Mesenchymal stem cell (in vitro differentiated cells and primary cell): ENCODE results near the gene FIGN.

ENCODE experiments used
- DNase-seq: peaks from one replicate; pipeline ENCODE4 v3.0.0-alpha.2; 2013
- H2AFZ ChIP-seq: one replicate; pipeline ENCODE4 v1.6.1; 2013; ENCODE audit warnings: low read depth, mild to moderate bottlenecking, control low read depth, inconsistent platforms, low read length, moderate library complexity
- H2AK5ac ChIP-seq: 2 replicates; pipeline ENCODE4 v1.6.1; 2013; ENCODE audit warnings: low read length, moderate library complexity, mild to moderate bottlenecking, inconsistent platforms; ENCODE audit not compliant: severe bottlenecking
- H2BK120ac ChIP-seq: one replicate; pipeline ENCODE4 v1.6.1; 2013; ENCODE audit warnings: low read depth, mild to moderate bottlenecking, inconsistent platforms, low read length, moderate library complexity
- H2BK12ac ChIP-seq, 2 experiments: one replicate each; pipeline ENCODE4 v1.6.1; 2013; ENCODE audit warnings: inconsistent platforms in 2 of 2, low read length in 2 of 2, mild to moderate bottlenecking in 2 of 2, moderate library complexity in 2 of 2, control low read depth in 1 of 2
- H2BK15ac ChIP-seq: one replicate; pipeline ENCODE4 v1.6.1; 2013; ENCODE audit warnings: mild to moderate bottlenecking, low read depth, inconsistent platforms; ENCODE audit not compliant: poor library complexity, severe bottlenecking
- H2BK5ac ChIP-seq: 2 replicates; pipeline ENCODE4 v1.6.1; 2013; ENCODE audit warnings: low read depth, mild to moderate bottlenecking, low read length, control low read depth, inconsistent platforms; ENCODE audit not compliant: poor library complexity, severe bottlenecking
- H3K14ac ChIP-seq, 2 experiments: one replicate each; pipeline ENCODE4 v1.6.1; 2013; ENCODE audit warnings: inconsistent platforms in 2 of 2, low read length in 2 of 2, control low read depth in 1 of 2, mild to moderate bottlenecking in 1 of 2, moderate library complexity in 1 of 2
- H3K18ac ChIP-seq, 2 experiments: one replicate each; pipeline ENCODE4 v1.6.1; 2013; ENCODE audit warnings: inconsistent platforms in 2 of 2, low read length in 2 of 2, control low read depth in 1 of 2, low read depth in 1 of 2, mild to moderate bottlenecking in 1 of 2
- H3K23ac ChIP-seq, 2 experiments: one replicate each; pipeline ENCODE4 v1.6.1; 2013; ENCODE audit warnings: inconsistent platforms in 2 of 2, low read length in 2 of 2, mild to moderate bottlenecking in 2 of 2, moderate library complexity in 2 of 2, control low read depth in 1 of 2
- H3K27ac ChIP-seq: 2 replicates; pipeline ENCODE4 v1.5.1; 2013; ENCODE audit warnings: mild to moderate bottlenecking, moderate library complexity, low read length, control low read depth, inconsistent platforms; ENCODE audit not compliant: poor library complexity, severe bottlenecking
- H3K27me3 ChIP-seq, 2 experiments: 2 replicates each; pipeline versions ENCODE4 v1.6.1 to v1.7.0; 2013; ENCODE audit warnings: low read length in 2 of 2, mild to moderate bottlenecking in 2 of 2, moderate library complexity in 2 of 2, control low read depth in 1 of 2, inconsistent platforms in 1 of 2; ENCODE audit not compliant: control insufficient read depth in 1 of 2, insufficient read depth in 1 of 2
- H3K36me3 ChIP-seq, 2 experiments: 2 replicates each; pipeline versions ENCODE4 v1.6.1 to v1.7.0; 2013; ENCODE audit warnings: low read length in 2 of 2, control low read depth in 1 of 2, inconsistent platforms in 1 of 2, low read depth in 1 of 2, mild to moderate bottlenecking in 1 of 2; ENCODE audit not compliant: insufficient read depth in 2 of 2, control insufficient read depth in 1 of 2
- H3K4ac ChIP-seq, 2 experiments: one replicate each; pipeline ENCODE4 v1.6.1; 2013; ENCODE audit warnings: inconsistent platforms in 2 of 2, low read length in 2 of 2, mild to moderate bottlenecking in 2 of 2, moderate library complexity in 2 of 2, control low read depth in 1 of 2, low read depth in 1 of 2
- H3K4me1 ChIP-seq: 2 replicates; pipeline ENCODE4 v1.6.1; 2013; ENCODE audit warnings: low read depth, low read length, control low read depth; ENCODE audit not compliant: control insufficient read depth, insufficient read depth
- H3K4me2 ChIP-seq: 2 replicates; pipeline ENCODE4 v1.6.1; 2013; ENCODE audit warnings: low read length, mild to moderate bottlenecking, inconsistent platforms; ENCODE audit not compliant: poor library complexity, severe bottlenecking
- H3K4me3 ChIP-seq, 2 experiments: 2 replicates each; pipeline versions ENCODE4 v1.5.1 to v1.7.0; 2013; ENCODE audit warnings: low read length in 2 of 2, mild to moderate bottlenecking in 2 of 2, control low read depth in 1 of 2, low read depth in 1 of 2; ENCODE audit not compliant: insufficient read depth in 1 of 2
- H3K79me1 ChIP-seq: replicated peaks from 2 replicates; pipeline ENCODE4 v1.6.1; 2013; ENCODE audit warnings: mild to moderate bottlenecking, control low read depth, low read length, inconsistent platforms; ENCODE audit not compliant: poor library complexity, severe bottlenecking
- H3K9ac ChIP-seq: 2 replicates; pipeline ENCODE4 v1.7.0; 2013; ENCODE audit warnings: mild to moderate bottlenecking, low read length, moderate library complexity
- H3K9me3 ChIP-seq: 2 replicates; pipeline ENCODE4 v1.7.0; 2013; ENCODE audit warnings: mild to moderate bottlenecking, low read length; ENCODE audit not compliant: control insufficient read depth
- H4K8ac ChIP-seq: one replicate; pipeline ENCODE4 v1.6.1; 2013; ENCODE audit warnings: inconsistent platforms, mild to moderate bottlenecking, low read length, moderate library complexity
- H4K91ac ChIP-seq: one replicate; pipeline ENCODE4 v1.6.1; 2013; ENCODE audit warnings: mild to moderate bottlenecking, low read length, inconsistent platforms
- WGBS: methylation state at CpG from one replicate; pipeline ENCODE4 v1.1.7; 2013; ENCODE audit warnings: mixed read lengths; 5-methylcytosine and 5-hydroxymethylcytosine counted together

Gene FIGN

GRCh38 chr2:163574309-163574708 is 161.5 kb downstream of the FIGN start:
- Histone ChIP-seq H4K8ac (no peak overlapping the region), H3K18ac (no peak overlapping the region), H2AFZ (no peak overlapping the region), H3K9ac (no peak overlapping the region), H3K4ac (no peak overlapping the region), H3K9me3 (no peaks in the 10 kb centered on the region), H3K14ac (no peak overlapping the region), H3K27me3 (no peaks in the 10 kb centered on the region), H3K23ac (no peak overlapping the region), H2BK12ac (no peak overlapping the region), H3K4me3 (no peak overlapping the region), H3K79me1 (no peaks in the 10 kb centered on the region), H3K36me3 (no peaks in the 10 kb centered on the region), H3K27ac (no peak overlapping the region), H3K4me1 (peaks cover 4% of the 10 kb centered on the region), H2BK120ac (no peak overlapping the region), H3K4me2 (no peak overlapping the region), H4K91ac (no peak overlapping the region), H2BK15ac (no peak overlapping the region), H2BK5ac (no peak overlapping the region), H2AK5ac (no peak overlapping the region)
- DNase-seq, result no peak
- WGBS, result 58% methylated on average over 1 of the region's 2 CpGs

GRCh38 chr2:163573652-163574051 is 162.2 kb downstream of the FIGN start:
- Histone ChIP-seq H3K4ac (no peak overlapping the region), H2BK12ac (no peak overlapping the region), H2BK5ac (no peak overlapping the region), H3K27ac (no peak overlapping the region), H3K14ac (no peak overlapping the region), H4K91ac (no peak overlapping the region), H3K4me1 (peaks cover 4% of the 10 kb centered on the region), H3K27me3 (no peaks in the 10 kb centered on the region), H3K9ac (no peak overlapping the region), H4K8ac (no peak overlapping the region), H2BK15ac (no peak overlapping the region), H3K36me3 (no peaks in the 10 kb centered on the region), H3K4me2 (no peak overlapping the region), H3K79me1 (no peaks in the 10 kb centered on the region), H2AK5ac (no peak overlapping the region), H3K18ac (no peak overlapping the region), H2BK120ac (no peak overlapping the region), H2AFZ (no peak overlapping the region), H3K23ac (no peak overlapping the region), H3K4me3 (no peak overlapping the region), H3K9me3 (no peaks in the 10 kb centered on the region)
- no peak for DNase-seq
- WGBS, result 88% methylated on average over 1 of the region's 1 CpG

- Histone ChIP-seq H3K4me2 (no peak overlapping the region), H3K18ac (no peak overlapping the region), H2BK15ac (no peak overlapping the region), H4K8ac (no peak overlapping the region), H3K4me3 (no peak overlapping the region), H4K91ac (no peak overlapping the region), H3K9me3 (no peaks in the 10 kb centered on the region), H2BK12ac (no peak overlapping the region), H3K4ac (no peak overlapping the region), H3K9ac (no peak overlapping the region), H3K4me1 (peaks cover 4% of the 10 kb centered on the region), H3K14ac (no peak overlapping the region), H3K23ac (no peak overlapping the region), H2AFZ (no peak overlapping the region), H3K79me1 (no peaks in the 10 kb centered on the region), H3K27me3 (no peaks in the 10 kb centered on the region), H2AK5ac (no peak overlapping the region), H3K36me3 (no peaks in the 10 kb centered on the region), H3K27ac (no peak overlapping the region), H2BK120ac (no peak overlapping the region), H2BK5ac (no peak overlapping the region)
- 95% methylated on average over 4 of the region's 7 CpGs for WGBS
- DNase-seq, result no peak
These were observed 163.0 kb downstream of the FIGN start for GRCh38 chr2:163572850-163573249.

DNA sequence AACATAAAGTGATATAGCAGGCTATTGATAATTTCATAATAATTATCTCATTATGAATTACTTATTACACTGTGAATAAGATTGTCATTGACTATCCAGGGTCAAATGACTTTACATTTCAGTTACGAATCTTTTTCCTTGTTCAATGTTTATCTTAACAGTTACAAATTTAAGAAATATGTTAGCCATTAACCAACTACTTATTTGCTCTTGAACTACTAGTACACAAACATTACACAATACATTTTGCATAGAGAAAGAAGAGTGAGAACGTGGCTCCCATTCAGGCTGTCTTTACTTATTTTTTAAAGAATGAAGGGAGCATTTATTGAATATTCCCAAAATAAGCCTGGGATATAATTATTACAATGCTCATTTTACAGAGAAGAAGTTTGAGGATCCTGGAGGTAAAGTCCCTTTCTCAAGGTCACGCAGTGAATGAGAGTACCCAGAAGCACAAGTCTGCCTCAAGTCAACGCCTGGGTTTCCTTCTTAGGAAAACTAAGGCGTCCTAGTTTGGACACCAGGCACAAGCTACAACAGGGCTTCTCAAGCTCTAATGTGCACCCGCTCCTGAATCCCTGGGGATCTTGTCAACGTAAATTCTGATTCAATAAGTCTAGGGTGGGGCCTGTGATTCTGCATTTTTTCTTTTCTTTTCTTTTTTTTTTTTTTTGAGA is 164.2 kb downstream of the FIGN start:
- Histone ChIP-seq H3K9ac (no peak overlapping the region), H3K23ac (no peak overlapping the region), H3K4me2 (no peak overlapping the region), H2BK12ac (no peak overlapping the region), H3K9me3 (no peaks in the 10 kb centered on the region), H3K4me1 (peaks cover 4% of the 10 kb centered on the region), H2BK15ac (no peak overlapping the region), H2BK5ac (no peak overlapping the region), H3K4ac (no peak overlapping the region), H2BK120ac (no peak overlapping the region), H3K14ac (no peak overlapping the region), H3K18ac (no peak overlapping the region), H3K27me3 (no peaks in the 10 kb centered on the region), H3K79me1 (no peaks in the 10 kb centered on the region), H3K4me3 (no peak overlapping the region), H3K36me3 (no peaks in the 10 kb centered on the region), H4K91ac (no peak overlapping the region), H2AFZ (no peak overlapping the region), H2AK5ac (no peak overlapping the region), H4K8ac (no peak overlapping the region), H3K27ac (no peak overlapping the region)
- DNase-seq, result no peak
- 94% methylated on average over 6 of the region's 7 CpGs for WGBS
